Ammon's horn (tissue), 1 donor: Measurements from ENCODE around the gene DUOX1.
"Not testable (repeated sequence)": the region's sequence is repeated elsewhere in the genome, so short reads cannot be mapped to it uniquely, and the experiment has no call there.

Experiments used
- DNase-seq: peaks from one replicate; pipeline ENCODE4 v3.0.0-alpha.2; 2016; ENCODE audit warnings: low spot score

DUOX1 gene

DNA sequence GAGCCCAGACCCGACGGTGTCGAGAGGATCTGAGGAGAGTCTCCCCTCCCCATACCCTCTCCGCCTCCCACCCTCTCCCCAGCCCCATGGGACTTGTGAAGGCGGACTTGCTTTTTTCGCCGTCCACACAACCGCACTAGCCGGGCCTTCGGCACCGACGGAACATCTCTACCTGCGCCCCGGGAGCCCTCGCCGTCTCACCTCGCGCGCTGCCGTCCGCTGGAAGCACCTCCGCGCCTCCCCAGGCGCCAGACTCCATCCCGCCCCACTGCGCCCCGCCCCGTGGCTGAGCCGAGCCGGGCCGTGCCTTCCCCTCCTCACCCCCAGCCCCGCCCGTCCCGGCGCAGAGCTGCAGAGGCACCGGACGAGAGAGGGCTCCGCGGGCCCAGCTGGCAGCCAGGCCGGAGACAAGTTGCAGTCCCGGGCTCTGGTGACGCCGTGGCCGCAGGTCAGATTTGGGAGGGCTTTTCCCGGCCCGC is at the start of gene DUOX1, which contains the start of gene DUOXA1:
DUOX1 (plus strand) TSS at position 344 of the 479 bp plus-strand sequence. CDS start 1,973 bp downstream, outside the sequence.
DUOXA1 (minus strand) TSS at position 229 of the 479 bp plus-strand sequence. CDS start 6,865 bp downstream, outside the sequence.
- peak; percentile 37 for DNase-seq

DNA sequence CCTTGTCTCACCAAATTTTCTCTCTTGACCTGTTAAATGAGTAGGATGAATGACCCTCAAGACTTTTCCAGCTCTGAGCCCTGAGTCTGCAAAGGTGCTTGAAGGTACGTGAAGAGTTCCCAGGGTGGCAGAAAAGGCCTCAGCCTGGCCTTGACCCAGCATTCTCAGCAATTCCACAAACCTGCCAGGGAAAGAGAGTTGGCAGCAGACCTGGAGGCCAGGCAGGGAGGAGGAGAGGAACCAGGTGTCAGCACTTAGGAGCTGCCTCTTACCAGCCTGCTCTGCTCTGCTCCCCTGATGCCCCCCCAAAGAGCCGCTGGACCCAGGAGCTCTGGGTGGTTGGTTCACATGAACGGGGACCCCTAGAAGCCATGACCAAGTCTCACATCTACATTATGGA is 49.2 kb upstream of the DUOX1 start:
- not testable (repeated sequence) for DNase-seq

DNA sequence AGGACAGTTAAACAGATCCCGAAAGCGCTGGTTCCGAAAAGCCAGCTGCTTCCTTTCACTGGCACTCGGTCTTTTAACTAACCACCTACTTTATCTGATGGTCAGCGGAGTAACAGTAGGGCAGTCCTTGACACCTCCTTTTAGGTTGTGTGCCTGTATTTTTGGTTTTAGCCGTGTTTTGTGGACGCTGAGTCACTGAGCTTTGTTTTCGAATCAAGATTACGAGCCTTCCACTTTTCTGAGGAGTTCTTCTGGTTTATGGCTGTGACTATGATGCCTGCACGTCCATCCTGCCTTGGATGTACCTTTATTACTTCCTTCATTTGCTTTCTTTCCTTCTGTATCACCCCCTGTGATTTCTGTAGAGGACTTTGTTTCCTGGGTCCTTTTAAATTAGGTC is 47.4 kb upstream of the DUOX1 start:
- DNase-seq = not testable (repeated sequence)

DNA sequence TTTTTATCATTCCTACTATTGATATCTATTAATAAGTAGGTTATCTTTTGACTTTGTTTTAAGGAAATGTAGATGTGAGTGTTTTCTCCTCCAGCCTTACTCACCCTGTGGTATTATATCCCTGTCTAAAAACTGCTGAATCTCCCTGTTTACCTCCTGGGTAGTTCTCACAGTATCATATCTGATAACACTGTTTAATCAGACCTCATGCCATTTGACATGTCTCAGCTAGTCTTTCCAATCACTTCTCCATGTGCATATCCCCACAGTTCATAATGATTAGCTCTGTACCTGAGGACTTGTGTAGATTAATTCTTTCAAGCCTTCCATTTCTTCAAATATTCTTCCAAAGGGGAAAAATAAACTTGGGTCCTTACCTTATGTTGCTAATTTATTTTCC is 46.6 kb upstream of the DUOX1 start:
- DNase-seq = no peak

DNA sequence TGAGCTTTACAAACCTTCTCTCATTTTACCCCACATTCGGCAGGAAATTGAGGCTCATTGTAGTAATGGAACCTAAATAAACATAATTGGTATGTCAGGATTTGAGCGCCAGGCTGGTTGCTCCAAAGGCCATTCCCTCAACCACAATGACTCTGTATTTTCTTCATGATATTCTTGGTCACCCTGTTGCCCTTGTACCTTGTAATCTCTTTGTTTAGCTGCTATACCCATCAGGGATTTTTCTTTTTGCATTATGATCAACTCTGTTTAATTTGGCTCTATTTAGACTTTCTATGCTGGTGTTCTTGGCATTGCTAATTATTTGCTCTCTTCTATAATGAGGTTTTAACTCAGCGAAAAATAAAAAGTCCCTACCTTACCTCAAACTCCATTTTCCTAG is 45.6 kb upstream of the DUOX1 start:
- no peak for DNase-seq

DNA sequence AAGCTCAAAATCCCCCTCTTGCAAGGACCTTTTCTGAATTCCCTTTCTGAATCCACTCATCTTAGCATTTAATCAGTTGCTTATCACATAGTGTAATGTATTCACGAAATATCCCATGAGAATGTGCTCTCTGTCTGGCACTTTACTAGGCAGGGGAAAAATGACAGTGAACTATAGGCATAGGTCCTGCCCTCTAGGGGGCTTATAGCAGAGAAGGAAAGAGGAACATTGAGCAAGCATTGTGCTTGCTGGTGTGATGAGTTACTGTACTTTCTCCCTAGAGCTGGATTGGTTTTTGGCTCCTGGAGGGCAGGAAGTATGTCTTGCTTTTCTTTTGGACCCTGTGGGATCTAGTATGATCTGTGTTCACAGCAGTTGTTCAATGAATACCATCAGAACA is 42.3 kb upstream of the DUOX1 start:
- no peak for DNase-seq

DNA sequence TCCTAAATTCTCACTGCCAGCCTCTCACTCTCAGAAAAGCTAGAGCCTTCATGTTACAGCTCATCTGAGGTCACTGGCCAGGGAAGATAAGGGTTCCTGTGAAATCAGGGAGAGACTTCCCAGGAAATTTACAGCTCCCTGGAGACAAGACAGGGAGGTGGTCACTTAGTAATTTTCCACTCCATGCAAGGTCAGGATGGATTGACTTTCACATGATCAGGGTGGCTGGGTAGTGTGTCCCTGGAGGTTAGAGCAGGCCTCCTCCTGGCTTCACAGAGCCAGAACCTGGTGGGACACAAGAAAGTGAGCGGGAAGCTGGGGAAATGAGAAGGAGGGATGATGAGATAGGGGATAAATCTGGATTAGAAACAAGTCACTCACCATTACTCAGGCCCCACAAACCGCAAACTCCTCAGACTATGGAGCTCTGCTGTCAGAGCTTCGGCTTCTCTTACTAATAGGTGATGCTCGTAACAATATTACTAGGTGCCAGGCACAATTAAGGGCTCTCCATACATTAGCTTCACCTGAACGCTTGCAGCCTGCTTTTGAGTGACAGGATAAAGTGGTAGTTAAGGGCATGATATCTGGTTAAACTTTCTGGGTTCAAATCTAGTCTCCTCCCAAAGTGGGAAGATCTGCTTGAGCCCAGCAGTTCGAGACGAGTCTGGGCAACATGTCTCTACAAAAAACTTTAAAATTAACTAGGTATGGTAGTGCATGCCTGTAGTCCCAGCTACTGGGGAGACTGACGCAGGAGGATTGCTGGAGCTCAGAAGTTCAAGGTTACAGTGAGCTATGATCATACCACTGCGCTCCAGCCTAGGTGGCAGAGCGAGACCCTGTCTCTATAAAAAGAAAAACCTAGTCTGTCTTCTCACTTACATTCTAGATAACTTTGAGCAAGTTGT is 40.7 kb upstream of the DUOX1 start:
- no peak for DNase-seq

DNA sequence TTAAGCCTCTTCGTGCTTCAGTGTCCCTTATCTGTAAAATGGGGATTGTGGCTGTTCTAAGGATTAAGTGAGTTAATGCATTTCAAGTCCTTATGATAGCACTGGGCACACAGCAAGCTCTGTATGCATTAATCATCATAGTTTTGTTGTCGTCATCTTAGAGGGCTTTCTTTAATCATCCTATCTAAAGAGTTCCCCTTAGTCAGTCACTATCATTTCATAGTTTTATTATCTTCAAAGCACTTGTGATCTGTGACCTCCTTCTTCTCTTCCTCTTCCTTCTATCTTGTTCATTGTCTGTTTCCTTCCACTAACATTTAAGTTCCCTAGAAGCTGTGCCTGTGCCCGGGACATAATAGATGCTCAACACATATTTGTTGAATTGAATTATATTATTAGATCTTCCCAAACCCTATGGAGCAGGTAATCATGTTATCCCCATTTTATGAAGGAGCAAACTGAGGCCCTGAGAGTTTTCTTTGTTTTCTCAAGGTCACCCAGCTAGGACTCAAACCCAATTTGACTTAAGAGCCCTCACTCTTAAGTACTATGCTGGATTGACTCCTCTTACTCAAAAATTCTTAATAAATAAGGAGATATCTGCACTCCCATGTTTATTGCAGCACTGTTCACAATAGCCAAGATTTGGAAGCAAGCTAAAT is 40.0 kb upstream of the DUOX1 start:
- no peak for DNase-seq

DNA sequence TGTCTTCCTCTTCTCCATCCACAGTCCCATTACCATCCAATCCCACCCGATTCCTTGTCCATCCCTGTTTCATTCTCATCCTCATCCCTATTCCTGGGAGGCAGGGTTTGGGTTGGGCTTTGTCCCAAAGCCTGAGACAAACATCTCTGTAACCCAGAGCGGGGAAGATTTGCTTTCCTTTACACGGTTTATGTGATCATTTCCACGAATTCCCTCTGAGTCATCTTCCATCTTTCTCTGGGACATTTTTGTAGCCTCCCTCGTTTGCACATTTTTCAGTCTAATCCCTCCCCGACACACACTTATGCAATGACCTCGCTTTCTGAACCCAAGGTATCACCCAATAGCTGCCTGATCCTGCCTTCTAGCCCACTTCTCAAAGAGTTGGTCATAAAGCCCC is 38.6 kb upstream of the DUOX1 start:
- no peak for DNase-seq

DNA sequence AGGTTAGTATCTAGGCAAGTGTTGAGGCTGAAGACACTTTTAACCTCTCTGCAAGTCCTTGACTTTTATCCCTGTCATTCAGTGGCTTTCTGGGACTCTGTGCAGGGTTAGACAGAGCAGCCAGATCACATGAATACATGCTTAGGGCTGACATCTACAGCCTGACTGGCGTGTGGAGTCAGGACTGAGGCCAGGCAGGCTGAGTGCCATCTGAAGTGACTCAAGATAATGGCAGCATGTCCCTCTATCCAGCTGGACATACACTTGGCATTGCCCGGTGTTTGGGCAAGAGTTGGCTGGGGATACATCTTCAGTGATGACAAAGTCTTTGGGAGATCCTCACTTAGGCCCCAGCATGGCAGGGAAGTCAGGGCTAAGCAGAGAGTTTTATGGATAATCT is 38.2 kb upstream of the DUOX1 start:
- DNase-seq = no peak

DNA sequence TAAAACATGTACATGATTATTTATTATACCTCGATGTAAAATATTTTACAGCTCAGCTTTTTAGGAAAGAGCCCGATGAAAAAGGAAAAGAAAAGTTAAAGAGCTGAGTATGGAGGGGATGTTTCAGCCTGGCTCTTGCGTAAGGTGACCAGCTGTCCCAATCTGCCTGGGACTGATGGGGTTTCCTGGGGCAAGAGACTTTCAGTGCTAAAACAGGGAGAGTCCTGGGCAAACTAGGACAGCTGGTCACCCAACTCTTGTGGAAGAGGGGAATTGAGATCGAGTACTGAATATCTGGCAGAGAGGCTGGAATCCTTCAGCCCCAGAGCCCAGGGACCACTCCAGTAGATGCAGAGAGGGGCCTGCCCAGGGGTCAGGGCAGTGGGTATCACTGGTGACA is 36.8 kb upstream of the DUOX1 start:
- no peak for DNase-seq

DNA sequence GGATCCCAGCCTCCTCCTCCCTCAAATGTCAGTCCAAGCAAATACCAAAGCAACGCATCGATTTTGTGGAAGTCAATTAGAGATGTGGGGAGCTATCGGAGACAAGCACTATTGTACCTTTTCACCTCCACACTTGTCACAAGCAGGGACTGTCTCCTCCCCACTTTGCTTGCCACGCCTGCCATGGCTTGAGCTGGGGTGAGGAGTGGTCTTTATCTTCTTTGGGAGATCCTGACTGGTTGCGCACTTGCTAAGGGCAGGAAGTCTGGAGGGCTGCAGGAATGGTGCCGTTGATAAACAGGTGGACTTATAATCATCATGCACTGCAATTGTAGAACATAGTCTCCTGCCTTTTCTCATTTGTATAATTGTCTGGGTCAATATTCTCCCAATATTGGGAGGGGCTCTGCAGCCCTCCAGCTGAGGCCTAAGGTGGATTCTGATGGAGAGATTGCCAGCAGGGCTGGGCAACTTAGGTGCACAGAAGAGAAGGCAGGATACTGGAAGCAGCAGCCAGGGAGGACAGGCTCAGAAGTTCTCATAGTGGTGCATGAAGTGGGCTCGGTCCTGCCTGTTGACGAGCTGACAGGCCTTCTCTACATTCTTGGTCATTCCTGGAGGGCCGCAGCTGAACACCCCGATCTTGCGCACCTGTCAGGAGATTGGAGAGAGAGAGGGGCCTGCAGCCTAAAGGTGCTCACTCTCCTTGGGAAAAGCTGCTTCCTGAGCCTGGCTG is 36.0 kb upstream of the DUOX1 start:
- DNase-seq = no peak

DNA sequence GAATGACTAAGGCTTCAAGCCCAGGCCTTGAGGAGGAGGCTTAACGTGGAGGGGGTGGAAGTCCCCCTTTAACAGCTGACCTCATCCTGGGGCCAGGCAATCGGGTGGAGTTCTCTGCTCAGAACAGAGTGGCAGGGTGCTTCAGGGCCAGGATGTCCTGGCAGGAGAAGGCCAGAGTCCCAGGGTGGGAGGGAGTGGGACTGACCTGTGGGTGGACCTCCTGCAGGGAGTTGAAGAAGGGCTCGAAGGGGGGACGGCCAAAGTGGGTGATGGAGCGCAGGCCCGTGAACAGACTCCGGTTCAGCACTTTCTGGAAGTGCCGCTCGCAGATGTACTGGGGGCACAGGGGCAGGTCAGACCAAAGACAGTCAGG is 35.5 kb upstream of the DUOX1 start:
- DNase-seq = no peak

DNA sequence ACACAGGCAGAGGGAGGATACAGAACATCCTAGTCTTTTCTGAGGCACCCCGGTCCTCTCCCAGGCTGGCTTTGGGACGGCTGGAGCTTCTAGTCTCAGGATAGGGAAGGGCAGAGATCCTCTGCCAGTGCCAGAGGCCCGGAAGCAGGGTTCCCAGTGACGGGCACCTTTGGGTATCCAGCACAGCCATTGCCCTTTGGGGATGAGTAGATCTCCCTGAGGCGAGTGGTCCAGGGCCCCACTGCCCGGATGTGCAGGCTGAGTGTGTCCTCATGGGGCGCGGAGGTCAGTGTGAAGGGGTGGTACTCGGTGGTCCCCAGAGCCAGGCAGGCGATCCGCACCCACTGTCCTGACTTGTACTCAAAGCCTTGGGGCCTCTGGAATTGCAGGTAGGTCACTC is 34.1 kb upstream of the DUOX1 start:
- DNase-seq = no peak

DNA sequence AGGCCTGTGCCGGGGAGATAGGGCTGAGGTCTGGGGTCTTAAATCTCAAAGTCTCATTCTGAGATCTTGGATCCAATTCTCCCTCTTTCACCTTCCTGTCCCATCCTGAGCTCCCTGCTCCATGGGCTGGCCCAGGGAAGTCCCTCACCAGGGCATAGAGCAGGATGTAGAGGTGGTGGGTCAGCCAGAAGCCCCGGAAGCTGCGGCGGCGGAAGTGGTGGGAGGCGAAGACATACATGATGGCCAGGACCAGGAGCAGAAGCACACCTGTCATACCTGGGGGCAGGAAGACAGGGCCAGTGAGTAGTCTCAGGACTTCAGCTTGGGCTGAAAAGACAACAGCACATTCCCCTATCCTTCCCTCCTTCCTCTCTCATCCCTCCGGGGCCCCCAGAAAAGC is 32.3 kb upstream of the DUOX1 start:
- no peak for DNase-seq

DNA sequence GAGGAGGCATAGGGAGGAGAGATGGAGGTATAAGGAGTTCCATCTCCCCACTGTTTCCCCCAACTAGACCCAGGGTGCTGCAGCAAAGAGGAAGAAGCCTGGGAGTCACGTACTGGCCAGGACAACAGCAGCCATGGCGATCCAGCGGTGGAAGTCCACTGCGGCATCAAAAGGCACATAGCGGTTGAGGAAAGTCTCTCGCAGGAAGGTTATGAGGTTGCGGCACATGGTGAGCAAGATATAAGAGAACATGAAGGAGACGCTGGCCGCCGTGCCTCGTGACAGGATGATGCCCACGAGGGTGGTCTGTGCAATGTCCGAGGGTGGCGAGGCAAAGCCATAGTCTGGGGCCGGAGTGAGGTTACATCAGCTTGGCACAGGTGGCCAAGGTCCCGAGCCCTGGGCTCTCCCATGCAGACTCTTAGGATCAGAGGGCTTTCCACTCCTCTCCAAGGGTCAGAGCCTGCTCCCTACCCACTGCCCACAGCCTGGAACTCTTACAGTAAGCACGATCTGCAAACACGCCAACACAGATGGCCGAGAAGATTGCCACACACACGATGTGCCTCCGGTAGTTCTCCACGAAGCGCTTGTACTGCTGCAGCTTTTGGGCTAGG is 30.1 kb upstream of the DUOX1 start:
- no peak for DNase-seq

DNA sequence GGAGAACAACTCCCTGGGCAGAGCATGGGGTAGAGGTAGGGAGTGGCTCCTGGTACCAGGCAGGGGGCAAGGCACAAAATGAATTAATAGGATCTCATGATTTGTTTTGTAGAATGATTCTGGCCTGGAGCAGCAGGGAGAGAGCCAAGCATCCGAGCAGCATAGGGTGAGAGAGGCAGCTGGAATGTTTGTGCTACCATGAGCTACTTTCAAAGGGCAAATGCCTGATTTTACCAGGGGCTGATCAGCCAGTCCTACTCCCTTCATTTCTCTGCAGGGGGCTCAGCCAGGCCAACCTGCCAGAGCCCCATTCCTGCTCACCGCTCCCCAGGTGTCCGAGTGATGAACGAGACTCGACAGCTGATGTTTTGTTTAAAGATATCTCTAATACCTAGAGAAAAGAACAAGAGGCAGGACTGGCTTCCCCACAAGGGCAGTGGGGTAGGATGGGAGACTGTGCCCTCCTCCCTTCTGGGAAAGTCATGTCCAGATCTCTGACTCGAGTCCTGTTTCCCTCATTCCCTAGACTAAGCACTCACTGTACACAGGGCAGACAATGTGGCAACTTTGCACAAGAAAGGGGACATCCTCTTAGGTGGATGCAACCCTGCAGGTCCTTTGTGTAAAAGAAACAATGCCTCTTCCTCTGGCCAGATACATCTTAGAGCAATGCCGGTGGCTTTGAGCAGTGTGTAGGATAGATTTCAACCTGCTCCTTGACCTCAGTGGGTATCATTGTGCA is 28.7 kb upstream of the DUOX1 start:
- no peak for DNase-seq

DNA sequence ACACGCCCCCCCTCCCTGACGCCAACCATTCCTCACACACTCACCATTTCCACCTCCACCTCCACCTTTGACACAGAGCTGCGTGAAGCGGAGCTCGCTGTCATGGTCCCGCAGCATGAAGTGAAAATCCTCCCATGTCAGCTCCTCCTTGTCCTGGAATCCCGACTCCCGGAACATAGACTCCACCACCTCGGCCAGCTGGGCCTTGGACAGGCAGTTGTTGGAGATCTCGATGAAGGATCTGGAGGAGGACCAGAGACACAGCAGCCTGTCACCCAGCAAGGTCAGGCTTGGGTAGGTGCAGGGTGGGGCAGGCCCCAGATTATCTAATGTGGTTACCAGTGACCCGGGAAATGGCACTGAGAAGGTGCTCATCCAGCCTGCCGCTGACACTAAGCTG is 28.0 kb upstream of the DUOX1 start:
- no peak for DNase-seq

DNA sequence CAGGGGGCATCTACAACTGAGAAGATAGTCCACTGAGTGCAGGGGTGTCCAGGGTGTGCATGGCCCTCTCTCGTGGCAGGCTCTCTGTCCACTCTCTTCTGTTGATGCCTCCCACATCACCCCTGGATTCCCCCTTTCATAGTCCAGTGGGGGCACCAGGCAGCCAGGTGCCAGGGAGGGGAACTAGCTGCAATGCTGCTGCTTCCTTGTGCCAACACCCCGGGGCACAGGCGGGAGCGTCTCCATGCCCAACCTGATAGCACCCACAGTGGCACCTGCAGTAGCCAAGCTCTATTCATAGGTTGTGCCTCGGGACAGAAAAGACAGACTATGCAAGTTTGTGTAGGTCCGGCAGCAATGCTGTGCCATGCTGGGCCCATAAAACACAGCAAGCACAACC is 27.6 kb upstream of the DUOX1 start:
- DNase-seq = no peak

DNA sequence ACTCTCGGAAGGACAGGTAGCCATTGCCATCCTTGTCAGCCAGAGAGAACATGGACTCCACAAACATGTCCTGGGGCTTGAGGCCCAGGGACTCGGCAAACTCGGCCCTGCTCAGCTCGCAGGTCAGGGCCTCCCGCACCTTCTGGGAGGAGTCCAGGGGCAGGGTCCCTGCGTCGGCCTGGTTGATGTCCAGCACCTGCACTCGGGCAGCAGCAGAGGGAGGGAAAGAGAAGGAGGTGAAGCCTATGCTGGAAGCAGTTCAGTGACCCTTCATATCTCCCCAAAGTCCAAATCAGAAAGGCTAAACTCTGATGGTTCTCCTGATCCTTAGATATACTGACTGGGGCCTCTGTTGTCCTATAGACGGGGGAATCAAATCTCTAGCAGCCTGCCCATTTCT is 25.6 kb upstream of the DUOX1 start:
- not testable (repeated sequence) for DNase-seq

DNA sequence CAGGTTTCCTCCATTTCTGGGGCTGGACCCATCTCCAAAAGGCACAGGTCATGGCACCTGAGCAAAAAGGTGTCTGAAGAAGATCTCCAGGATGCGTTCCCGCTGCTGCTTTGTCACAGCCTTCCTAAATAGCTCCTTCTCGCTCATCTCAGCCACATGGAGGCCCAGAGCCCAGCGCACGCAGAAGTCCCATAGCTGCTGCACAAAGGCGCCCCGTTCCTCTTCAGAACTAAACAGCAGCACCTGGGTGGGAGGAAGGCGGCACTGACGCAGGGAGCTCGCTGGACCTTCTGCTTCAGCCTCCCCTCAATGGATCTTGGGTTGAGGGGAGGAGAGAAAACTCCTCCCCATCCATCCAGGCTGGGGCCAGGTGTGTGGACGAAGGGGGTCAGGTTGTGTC is 24.2 kb upstream of the DUOX1 start:
- no peak for DNase-seq
